Left forelimb (tissue), 1 donor: ENCODE data around the gene STT3A.

ENCODE experiments used
- DNase-seq: peaks from one replicate; pipeline ENCODE4 v3.0.0-alpha.2; 2018; ENCODE audit warnings: low spot score

Gene STT3A

DNA sequence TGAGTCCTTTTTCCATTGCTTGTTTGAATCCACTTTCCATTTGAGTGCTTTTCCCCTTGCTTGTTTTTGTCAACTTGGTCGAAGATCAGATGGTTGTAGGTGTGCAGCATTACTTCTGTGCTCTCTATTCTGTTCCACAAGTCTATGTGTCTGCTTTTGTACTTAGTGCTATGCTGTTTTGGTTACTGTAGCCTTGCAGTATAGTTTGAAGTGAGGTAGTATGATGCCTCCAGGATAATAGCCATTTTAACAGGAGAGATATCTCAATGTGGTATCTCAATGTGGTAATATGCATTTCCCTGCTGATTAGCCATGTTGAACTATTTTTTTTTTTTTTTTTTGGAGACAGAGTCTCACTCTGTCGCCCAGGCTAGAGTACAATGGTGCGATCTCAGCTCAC, 71.3 kb downstream of the STT3A start:
- DNase-seq: no peak

DNA sequence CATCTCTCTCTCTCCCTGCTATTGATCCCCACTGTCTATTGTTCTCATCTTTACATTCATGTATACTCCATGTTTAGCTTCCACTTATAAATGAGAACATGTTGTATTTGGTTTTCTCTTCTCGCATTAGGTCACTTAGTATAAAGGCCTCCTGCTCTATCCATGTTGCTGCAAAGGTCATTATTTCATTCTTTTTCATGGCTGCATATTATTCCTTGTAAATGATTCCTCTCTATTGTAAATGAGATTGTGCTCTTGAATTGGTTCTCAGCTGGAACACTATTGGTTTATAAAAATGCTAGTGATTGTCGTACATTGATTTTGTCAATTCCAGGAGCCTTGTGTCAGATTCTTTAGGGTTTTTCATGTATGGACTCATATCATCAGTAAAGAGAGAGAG, 74.5 kb downstream of the STT3A start:
- no peak for DNase-seq

DNA sequence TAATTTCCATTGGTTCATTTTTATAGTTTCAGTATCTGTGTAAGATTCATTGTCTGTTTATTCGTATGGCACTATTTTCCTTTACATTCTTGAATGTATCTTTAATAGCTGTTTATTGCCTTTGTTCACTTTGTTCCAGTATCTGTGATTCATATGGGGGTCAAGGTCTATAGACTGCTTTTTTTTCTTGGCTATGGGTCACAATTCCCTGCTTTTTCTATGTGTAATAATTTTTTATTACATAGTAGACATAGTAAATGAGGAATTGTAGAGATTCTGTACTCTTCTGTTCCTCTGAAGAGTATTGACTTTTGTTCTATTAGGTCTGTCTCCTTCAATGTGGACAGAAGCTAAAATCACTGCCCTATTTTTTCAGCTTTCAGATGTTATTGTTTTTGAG, 77.5 kb downstream of the STT3A start:
- DNase-seq: no peak

DNA sequence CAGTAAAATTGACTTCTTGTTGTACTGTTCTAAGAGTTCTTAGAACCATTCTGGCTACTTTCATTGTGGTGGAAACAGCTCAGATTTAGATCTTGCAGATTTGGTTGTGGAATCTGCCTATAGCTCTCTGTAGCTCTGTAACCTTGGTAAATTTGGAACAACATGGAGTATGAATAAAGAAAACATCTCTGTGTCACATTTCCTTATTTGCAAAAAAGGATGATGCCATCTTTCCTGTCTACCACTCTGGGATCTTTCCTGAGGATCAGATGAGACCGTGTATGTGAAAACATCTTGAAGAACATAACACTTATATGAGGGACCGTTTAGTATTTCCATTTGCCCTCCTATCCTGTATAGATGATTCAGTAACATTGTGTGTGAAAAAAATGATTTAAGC, 78.9 kb downstream of the STT3A start:
- no peak for DNase-seq
